OCI-LY1 (cell line): Measurements from ENCODE around the gene IFT57.

ENCODE experiments used
- H2AFZ ChIP-seq: fragments of 200-600 bp; sonication (generic), shearing (Covaris generic); 2 replicates; pipeline ENCODE4 v1.6.0; 2014; ENCODE audit warnings: antibody characterized with exemption, mild to moderate bottlenecking, low read length
- H3F3A ChIP-seq: fragments of 200-600 bp; sonication (generic), shearing (Covaris generic); 2 replicates; pipeline ENCODE4 v1.6.0; 2014; ENCODE audit warnings: mild to moderate bottlenecking, antibody characterized with exemption, low read length, moderate library complexity; ENCODE audit not compliant: insufficient read depth
- H3K27ac ChIP-seq: fragments of 200-600 bp; sonication (generic); 2 replicates; pipeline ENCODE4 v1.5.1; 2014; ENCODE audit warnings: low read length, mixed run types, mild to moderate bottlenecking, low read depth; ENCODE audit not compliant: poor library complexity, severe bottlenecking
- H3K27me3 ChIP-seq: fragments of 200-600 bp; sonication (generic); 2 replicates; pipeline ENCODE4 v1.6.0; 2014; ENCODE audit warnings: antibody characterized with exemption, mild to moderate bottlenecking, low read length, moderate library complexity; ENCODE audit not compliant: insufficient read depth
- H3K36me3 ChIP-seq: fragments of 200-600 bp; sonication (generic); 2 replicates; pipeline ENCODE4 v1.6.1; 2014; ENCODE audit warnings: mild to moderate bottlenecking, antibody characterized with exemption, low read length, moderate library complexity, mixed read lengths; ENCODE audit not compliant: insufficient read depth
- H3K4me1 ChIP-seq: fragments of 200-600 bp; sonication (generic); 2 replicates; pipeline ENCODE4 v1.5.1; 2014; ENCODE audit warnings: mild to moderate bottlenecking, low read length, moderate library complexity; ENCODE audit not compliant: insufficient read depth, severe bottlenecking
- H3K4me2 ChIP-seq: fragments of 200-600 bp; sonication (generic), shearing (Covaris generic); 2 replicates; pipeline ENCODE4 v1.6.1; 2014; ENCODE audit warnings: low read length
- H3K4me3 ChIP-seq: fragments of 200-600 bp; sonication (generic); 2 replicates; pipeline ENCODE4 v1.5.1; 2014; ENCODE audit warnings: low read length, low read depth, mild to moderate bottlenecking, mixed read lengths; ENCODE audit not compliant: poor library complexity, severe bottlenecking
- H3K79me2 ChIP-seq: fragments of 200-600 bp; shearing (Covaris generic); 2 replicates; pipeline ENCODE4 v1.6.1; 2016; ENCODE audit warnings: mixed run types, low read length, mixed read lengths; ENCODE audit not compliant: insufficient read depth
- H3K9ac ChIP-seq: fragments of 200-600 bp; sonication (generic), shearing (Covaris generic); 2 replicates; pipeline ENCODE4 v1.6.1; 2014; ENCODE audit warnings: mild to moderate bottlenecking, low read length, mixed read lengths
- H3K9me2 ChIP-seq: fragments of 200-600 bp; sonication (generic), shearing (Covaris generic); 2 replicates; pipeline ENCODE4 v1.6.1; 2014; ENCODE audit warnings: low read depth, mild to moderate bottlenecking, low read length, mixed read lengths
- H3K9me3 ChIP-seq: fragments of 200-600 bp; shearing (Covaris generic); 2 replicates; pipeline ENCODE4 v1.6.1; 2014; ENCODE audit warnings: low read length, mixed read lengths
- H4K20me1 ChIP-seq: fragments of 200-600 bp; sonication (generic), shearing (Covaris generic); 2 replicates; pipeline ENCODE4 v1.6.0; 2016; ENCODE audit warnings: mild to moderate bottlenecking, low read length; ENCODE audit not compliant: insufficient read depth
- EZH2 ChIP-seq: fragments of 200-600 bp; sonication (generic), shearing (Covaris generic); IDR thresholded peaks from 2 replicates; pipeline ENCODE4 v1.8.0; 2017; ENCODE audit warnings: borderline replicate concordance, mixed run types, mild to moderate bottlenecking, antibody characterized with exemption, low read length, moderate library complexity, mixed read lengths
- TF ChIP-seq, protein P1 (sequence below): fragments of 200-600 bp; sonication (generic), shearing (Covaris generic); IDR thresholded peaks from 2 replicates; pipeline ENCODE4 v1.5.1; 2017; ENCODE audit warnings: mild to moderate bottlenecking, antibody characterized with exemption, low read length, moderate library complexity, mixed read lengths

The IFT57 gene

DNA sequence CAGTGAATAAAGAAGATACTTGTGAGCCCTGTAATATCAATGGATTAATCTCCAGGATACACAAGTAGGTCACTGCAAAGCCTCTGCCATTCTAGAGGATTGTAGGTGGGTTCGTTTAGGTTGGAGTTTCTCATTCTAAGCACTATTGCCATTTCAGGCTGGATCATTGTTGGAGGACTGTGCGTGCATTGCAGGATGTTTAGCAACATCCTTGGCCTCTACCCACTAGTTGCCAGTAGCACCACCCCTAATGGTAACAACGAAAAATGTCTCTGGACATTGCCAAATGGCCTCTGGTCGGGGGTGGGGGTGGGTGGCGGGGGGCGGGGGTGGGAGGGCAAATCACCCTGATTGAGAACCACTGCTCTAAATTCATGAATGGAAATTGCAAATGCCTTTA lies 4.9 kb upstream of the IFT57 start:
- no peak overlapping the region for H3K27ac ChIP-seq
- H3F3A ChIP-seq = no peaks in the 10 kb centered on the region
- H3K27me3 ChIP-seq = no peaks in the 10 kb centered on the region
- H3K9me3 ChIP-seq = no peaks in the 10 kb centered on the region
- H3K9ac ChIP-seq = no peak overlapping the region
- H3K4me2 ChIP-seq = no peak overlapping the region
- H3K79me2 ChIP-seq = no peaks in the 10 kb centered on the region
- TF ChIP-seq, protein P1, sequence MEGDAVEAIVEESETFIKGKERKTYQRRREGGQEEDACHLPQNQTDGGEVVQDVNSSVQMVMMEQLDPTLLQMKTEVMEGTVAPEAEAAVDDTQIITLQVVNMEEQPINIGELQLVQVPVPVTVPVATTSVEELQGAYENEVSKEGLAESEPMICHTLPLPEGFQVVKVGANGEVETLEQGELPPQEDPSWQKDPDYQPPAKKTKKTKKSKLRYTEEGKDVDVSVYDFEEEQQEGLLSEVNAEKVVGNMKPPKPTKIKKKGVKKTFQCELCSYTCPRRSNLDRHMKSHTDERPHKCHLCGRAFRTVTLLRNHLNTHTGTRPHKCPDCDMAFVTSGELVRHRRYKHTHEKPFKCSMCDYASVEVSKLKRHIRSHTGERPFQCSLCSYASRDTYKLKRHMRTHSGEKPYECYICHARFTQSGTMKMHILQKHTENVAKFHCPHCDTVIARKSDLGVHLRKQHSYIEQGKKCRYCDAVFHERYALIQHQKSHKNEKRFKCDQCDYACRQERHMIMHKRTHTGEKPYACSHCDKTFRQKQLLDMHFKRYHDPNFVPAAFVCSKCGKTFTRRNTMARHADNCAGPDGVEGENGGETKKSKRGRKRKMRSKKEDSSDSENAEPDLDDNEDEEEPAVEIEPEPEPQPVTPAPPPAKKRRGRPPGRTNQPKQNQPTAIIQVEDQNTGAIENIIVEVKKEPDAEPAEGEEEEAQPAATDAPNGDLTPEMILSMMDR = no peak
- H3K9me2 ChIP-seq = no peaks in the 10 kb centered on the region
- no peak overlapping the region for H2AFZ ChIP-seq
- H3K4me1 ChIP-seq = peaks cover 21% of the 10 kb centered on the region
- H3K36me3 ChIP-seq = no peaks in the 10 kb centered on the region
- H3K4me3 ChIP-seq = no peak overlapping the region
- no peaks in the 10 kb centered on the region for H4K20me1 ChIP-seq

DNA sequence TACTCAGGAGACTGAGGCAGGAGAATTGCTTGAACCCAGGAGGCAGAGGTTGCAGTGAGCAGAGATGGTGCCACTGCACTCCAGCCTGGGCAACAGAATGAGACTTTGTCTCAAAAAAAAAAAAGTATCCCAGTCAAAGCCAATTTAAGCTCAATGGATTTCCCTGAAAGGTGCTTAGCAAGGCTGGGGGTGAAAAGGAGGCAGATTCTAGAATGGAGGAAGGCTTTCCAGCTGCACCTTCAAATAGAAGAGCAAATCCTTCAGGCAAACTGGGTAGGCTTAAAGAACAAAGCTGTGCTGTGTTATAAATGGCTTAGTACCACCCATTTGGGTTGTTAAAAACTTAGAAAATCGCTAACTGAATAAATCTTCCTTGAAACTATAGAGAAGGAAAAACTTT lies 3.0 kb upstream of the IFT57 start:
- H3K27ac ChIP-seq = no peak overlapping the region

DNA sequence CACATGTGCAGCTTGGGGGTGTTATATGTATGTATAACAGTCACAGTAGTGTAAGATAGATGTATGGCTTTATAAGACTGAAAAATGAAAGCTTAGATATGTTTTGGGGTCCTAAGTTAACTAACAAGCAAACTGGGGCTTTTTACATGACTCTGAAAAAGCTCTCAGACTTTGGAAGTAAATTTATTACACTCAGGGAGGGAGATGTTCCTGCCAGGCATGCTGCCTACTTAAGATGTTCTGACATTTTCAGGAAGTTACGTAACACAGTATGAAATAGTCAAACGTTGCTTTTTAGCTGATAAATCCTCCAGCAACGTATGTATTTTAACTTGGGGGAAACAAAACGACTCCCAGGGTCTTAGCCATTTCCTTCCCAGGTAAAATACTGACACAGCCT lies 1.7 kb upstream of the IFT57 start:
- H3K9me2 ChIP-seq = no peaks in the 10 kb centered on the region
- H3K27me3 ChIP-seq = no peaks in the 10 kb centered on the region
- peaks cover 46% of the 10 kb centered on the region for H3K4me1 ChIP-seq
- peak overlapping the region; percentile 90 for H3K4me2 ChIP-seq
- peak overlapping the region; percentile 88 for H3K27ac ChIP-seq
- peak overlapping the region; percentile 70 for H3K9ac ChIP-seq
- H3F3A ChIP-seq = no peaks in the 10 kb centered on the region
- H2AFZ ChIP-seq = peak overlapping the region; percentile 97
- TF ChIP-seq, protein P1 = no peak
- TF ChIP-seq EZH2 = no peak
- H3K4me3 ChIP-seq = peak overlapping the region; percentile 92
- peaks cover 6% of the 10 kb centered on the region for H3K79me2 ChIP-seq
- H3K36me3 ChIP-seq = no peaks in the 10 kb centered on the region
- no peaks in the 10 kb centered on the region for H3K9me3 ChIP-seq
- H4K20me1 ChIP-seq = no peaks in the 10 kb centered on the region

More for the DNA sequence above, 3.0 kb upstream of the IFT57 start:
- H4K20me1 ChIP-seq = no peaks in the 10 kb centered on the region
- TF ChIP-seq EZH2 = no peak
- TF ChIP-seq, protein P1 = no peak
- H3K9me3 ChIP-seq = no peaks in the 10 kb centered on the region
- H3K9me2 ChIP-seq = no peaks in the 10 kb centered on the region
- no peaks in the 10 kb centered on the region for H3F3A ChIP-seq
- H3K27me3 ChIP-seq = no peaks in the 10 kb centered on the region
- H2AFZ ChIP-seq = no peak overlapping the region
- peaks cover 33% of the 10 kb centered on the region for H3K4me1 ChIP-seq
- no peaks in the 10 kb centered on the region for H3K36me3 ChIP-seq
- peaks cover 3% of the 10 kb centered on the region for H3K79me2 ChIP-seq
- H3K9ac ChIP-seq = no peak overlapping the region
- H3K4me2 ChIP-seq = no peak overlapping the region
- H3K4me3 ChIP-seq = no peak overlapping the region
